Measurements from ENCODE around the gene KLK8.

DNA sequence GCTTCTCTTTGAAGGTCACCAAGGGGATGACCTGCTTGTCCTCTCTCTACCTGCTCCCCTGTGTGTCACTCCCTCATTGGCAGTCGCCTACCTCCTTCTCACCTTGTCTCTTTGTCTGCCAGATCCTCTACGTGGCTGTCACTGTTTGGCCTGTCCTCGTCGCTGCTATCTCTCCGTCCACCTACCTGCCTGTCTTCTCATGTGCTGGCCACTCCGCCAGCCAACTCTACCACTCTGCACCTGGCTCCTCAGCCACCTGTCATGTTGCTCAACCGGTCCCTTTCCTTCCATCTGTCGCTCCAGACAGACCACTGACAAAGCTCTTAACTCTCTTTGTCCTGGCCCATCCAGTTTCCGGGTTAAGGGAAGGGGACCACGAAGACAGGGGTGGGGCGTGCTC lies 33.3 kb upstream of the KLK8 start, which contains the start of gene KLK12:
- no peak for TF ChIP-seq GATA3 (IDR thresholded peaks at IDR 0.05; ENCODE audit: low read depth, low read length)
- TF ChIP-seq GATA2 (IDR thresholded peaks at IDR 0.05; ENCODE audit: low read depth, low read length) = no peak

Measured in SH-SY5Y (cell line).